ENCODE measurements around the gene MRPL34.

Gene MRPL34

DNA sequence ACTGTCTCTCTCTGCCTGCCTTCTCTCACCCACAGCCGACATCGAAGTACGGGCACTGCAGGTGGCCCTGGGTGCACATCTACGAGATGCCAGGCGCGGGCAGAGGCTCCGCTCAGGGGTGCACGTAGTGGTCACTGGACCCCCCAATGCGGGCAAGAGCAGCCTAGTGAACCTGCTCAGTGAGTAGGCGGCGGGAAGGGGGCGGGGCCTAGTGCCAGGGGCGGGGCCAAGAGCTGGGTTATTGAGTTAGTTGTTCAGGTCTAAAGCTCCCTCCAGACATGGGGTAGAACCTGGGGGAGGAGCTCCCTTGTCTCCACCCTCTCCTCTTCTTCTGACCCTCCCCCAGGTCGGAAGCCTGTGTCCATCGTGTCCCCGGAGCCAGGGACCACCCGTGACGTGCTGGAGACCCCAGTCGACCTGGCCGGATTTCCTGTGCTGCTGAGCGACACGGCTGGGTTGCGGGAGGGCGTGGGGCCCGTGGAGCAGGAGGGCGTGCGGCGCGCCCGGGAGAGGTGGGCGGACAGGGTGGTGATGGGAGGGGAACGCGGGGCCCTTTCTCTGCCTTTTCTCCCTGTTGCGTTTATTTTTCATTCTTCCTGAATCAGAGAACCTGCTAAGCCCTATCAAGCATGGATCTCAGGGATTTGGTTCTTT lies 33.5 kb downstream of the MRPL34 start:
- H3K27ac Mint-ChIP-seq, result no peak overlapping the region
- H3K4me1 Mint-ChIP-seq, result peaks cover 48% of the 10 kb centered on the region
- peaks cover 3% of the 10 kb centered on the region for H3K27me3 Mint-ChIP-seq (ENCODE audit: low read depth, poor library complexity)
- peak; percentile 43 for DNase-seq
- TF ChIP-seq, protein P1, sequence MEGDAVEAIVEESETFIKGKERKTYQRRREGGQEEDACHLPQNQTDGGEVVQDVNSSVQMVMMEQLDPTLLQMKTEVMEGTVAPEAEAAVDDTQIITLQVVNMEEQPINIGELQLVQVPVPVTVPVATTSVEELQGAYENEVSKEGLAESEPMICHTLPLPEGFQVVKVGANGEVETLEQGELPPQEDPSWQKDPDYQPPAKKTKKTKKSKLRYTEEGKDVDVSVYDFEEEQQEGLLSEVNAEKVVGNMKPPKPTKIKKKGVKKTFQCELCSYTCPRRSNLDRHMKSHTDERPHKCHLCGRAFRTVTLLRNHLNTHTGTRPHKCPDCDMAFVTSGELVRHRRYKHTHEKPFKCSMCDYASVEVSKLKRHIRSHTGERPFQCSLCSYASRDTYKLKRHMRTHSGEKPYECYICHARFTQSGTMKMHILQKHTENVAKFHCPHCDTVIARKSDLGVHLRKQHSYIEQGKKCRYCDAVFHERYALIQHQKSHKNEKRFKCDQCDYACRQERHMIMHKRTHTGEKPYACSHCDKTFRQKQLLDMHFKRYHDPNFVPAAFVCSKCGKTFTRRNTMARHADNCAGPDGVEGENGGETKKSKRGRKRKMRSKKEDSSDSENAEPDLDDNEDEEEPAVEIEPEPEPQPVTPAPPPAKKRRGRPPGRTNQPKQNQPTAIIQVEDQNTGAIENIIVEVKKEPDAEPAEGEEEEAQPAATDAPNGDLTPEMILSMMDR (IDR thresholded peaks at IDR 0.05), result no peak
- peak overlapping the region; percentile 96 for H3K4me3 Mint-ChIP-seq
- no peaks in the 10 kb centered on the region for H3K9me3 Mint-ChIP-seq
- H3K36me3 Mint-ChIP-seq (ENCODE audit: low read depth), result peaks cover 6% of the 10 kb centered on the region

DNA sequence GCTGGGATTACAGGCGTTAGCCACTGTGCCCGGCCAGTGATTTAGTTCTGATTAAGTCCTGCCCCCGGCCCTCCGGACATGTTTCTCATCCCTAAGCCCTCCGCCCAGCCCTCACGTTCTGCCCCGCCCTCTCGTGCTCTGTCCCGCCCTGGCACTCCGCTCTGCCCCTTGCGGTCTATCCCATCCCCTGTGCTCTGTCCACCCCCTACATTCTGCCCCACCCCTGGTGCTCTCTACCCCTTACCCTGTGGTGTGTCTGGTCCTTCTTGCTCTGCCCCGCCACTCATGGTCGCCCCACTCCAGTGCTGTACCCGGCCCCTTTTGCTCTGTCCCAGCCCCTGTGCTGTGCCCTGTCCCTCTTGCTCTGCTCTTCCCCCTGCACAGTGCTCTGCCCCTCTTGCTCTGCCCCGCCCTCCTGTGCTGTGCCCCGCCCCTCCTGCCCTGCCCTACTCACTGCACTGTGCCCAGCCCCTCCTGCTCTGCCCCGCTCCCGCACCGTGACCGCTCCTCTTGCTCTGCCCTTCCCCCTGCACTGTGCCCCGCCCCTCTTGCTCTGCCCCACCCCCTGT lies 34.7 kb downstream of the MRPL34 start:
- Mint-ChIP-seq H3K9me3 (no peaks in the 10 kb centered on the region), H3K27me3 (ENCODE audit: low read depth, poor library complexity) (peaks cover 3% of the 10 kb centered on the region)

DNA sequence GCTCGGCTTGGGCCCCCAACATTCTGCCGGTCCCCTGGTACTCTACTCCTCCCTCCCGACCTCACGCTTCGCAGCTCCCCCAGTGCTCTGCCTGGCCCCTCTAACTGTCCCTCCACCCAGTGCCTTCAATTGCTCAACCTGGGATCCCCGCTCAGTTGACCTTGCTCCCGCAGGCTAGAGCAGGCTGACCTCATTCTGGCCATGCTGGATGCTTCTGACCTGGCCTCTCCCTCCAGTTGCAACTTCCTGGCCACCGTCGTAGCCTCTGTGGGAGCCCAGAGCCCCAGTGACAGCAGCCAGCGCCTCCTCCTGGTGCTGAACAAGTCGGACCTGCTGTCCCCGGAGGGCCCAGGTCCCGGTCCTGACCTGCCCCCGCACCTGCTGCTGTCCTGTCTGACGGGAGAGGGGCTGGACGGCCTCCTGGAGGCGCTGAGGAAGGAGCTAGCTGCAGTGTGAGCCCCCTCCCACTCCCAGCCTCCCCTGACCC lies 35.2 kb downstream of the MRPL34 start:
- H3K4me1 Mint-ChIP-seq, result peaks cover 40% of the 10 kb centered on the region
- TF ChIP-seq, protein P1 (IDR thresholded peaks at IDR 0.05), result no peak
- no peak overlapping the region for H3K4me3 Mint-ChIP-seq
- peaks cover 3% of the 10 kb centered on the region for H3K27me3 Mint-ChIP-seq (ENCODE audit: low read depth, poor library complexity)
- no peak for DNase-seq
- no peak overlapping the region for H3K27ac Mint-ChIP-seq
- H3K36me3 Mint-ChIP-seq (ENCODE audit: low read depth), result peaks cover 6% of the 10 kb centered on the region
- no peaks in the 10 kb centered on the region for H3K9me3 Mint-ChIP-seq

More for the DNA sequence above, 34.7 kb downstream of the MRPL34 start:
- Mint-ChIP-seq H3K4me1 (peaks cover 40% of the 10 kb centered on the region), H3K27ac (no peak overlapping the region), H3K4me3 (peak overlapping the region; percentile 38), H3K36me3 (ENCODE audit: low read depth) (peaks cover 6% of the 10 kb centered on the region)
- DNase-seq, result peak; percentile 54
- TF ChIP-seq, protein P1 (IDR thresholded peaks at IDR 0.05), result no peak

DNA sequence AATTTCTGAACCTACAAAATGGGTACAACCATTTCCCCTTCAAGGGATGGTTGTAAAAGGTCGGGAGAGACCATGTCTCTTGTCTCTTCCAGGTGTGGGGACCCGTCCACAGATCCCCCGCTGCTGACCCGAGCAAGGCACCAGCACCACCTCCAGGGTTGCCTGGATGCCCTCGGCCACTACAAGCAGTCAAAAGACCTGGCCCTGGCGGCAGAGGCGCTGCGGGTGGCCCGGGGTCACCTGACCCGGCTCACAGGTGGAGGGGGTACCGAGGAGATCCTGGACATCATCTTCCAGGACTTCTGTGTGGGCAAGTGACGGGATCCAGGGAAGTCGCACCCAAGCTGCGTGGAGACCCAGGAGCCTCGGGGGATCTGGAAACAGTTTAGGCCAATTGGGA lies 35.7 kb downstream of the MRPL34 start:
- Mint-ChIP-seq H3K4me1 (peaks cover 45% of the 10 kb centered on the region), H3K36me3 (ENCODE audit: low read depth) (peaks cover 6% of the 10 kb centered on the region), H3K4me3 (no peak overlapping the region), H3K27ac (no peak overlapping the region), H3K27me3 (ENCODE audit: low read depth, poor library complexity) (peaks cover 3% of the 10 kb centered on the region), H3K9me3 (no peaks in the 10 kb centered on the region)
- no peak for DNase-seq
- TF ChIP-seq, protein P1 (IDR thresholded peaks at IDR 0.05), result no peak

DNA sequence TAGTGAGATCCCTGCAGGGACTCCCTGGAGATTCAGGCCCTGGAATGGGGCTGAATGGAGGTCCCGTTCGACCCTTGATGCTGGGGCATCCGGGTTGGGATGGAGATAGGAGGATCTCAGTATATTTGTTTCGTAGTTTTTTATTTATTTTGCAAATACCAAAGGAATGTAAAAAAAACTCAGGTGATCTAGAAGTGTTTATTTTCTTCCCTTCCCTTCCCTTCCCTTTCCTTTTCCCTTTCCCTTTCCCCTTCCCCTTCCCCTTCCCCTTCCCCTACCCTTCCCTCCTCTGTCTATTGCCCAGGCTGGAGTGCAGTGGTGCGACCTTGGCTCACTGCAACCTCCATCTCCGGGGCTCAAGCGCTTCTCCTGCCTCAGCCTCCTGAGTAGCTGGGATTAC lies 36.2 kb downstream of the MRPL34 start:
- no peak for DNase-seq
- H3K9me3 Mint-ChIP-seq, result no peaks in the 10 kb centered on the region
- TF ChIP-seq, protein P1 (IDR thresholded peaks at IDR 0.05), result no peak
- H3K27me3 Mint-ChIP-seq (ENCODE audit: low read depth, poor library complexity), result peaks cover 3% of the 10 kb centered on the region
- H3K4me1 Mint-ChIP-seq, result peaks cover 49% of the 10 kb centered on the region
- peaks cover 6% of the 10 kb centered on the region for H3K36me3 Mint-ChIP-seq (ENCODE audit: low read depth)
- no peak overlapping the region for H3K4me3 Mint-ChIP-seq
- H3K27ac Mint-ChIP-seq, result no peak overlapping the region

All from nephron progenitor cell (in vitro differentiated cells).